GM12878 (cell line): ENCODE results near the gene PAEP.
"Not testable (repeated sequence)": the region's sequence is repeated elsewhere in the genome, so short reads cannot be mapped to it uniquely, and the experiment has no call there.

Source experiments
- CTCF ChIP-seq, 3 experiments: IDR thresholded peaks in 2 of 3; conservative IDR thresholded peaks in 1 of 3; 2 replicates each; pipeline ENCODE4 v1.5.1; 2011; ENCODE audit warnings: low read depth in 3 of 3, low read length in 3 of 3, mild to moderate bottlenecking in 3 of 3, control low read depth in 2 of 3, moderate library complexity in 2 of 3, inconsistent platforms in 1 of 3, mixed read lengths in 1 of 3; ENCODE audit not compliant: control insufficient read depth in 2 of 3, insufficient read depth in 1 of 3; ENCODE audit errors: extremely low read depth in 1 of 3
- ESRRA ChIP-seq: IDR thresholded peaks from 2 replicates; pipeline ENCODE4 v1.6.1; 2012; ENCODE audit warnings: mild to moderate bottlenecking, low read length, improper control_type of control experiment
- MAX ChIP-seq: IDR thresholded peaks from 2 replicates; pipeline ENCODE4 v1.6.1; 2012; ENCODE audit warnings: low read depth, low read length, improper control_type of control experiment
- MTA3 ChIP-seq: IDR thresholded peaks from 2 replicates; pipeline ENCODE4 v1.6.1; 2012; ENCODE audit warnings: low read length, inconsistent platforms, borderline replicate concordance
- PAX8 ChIP-seq: fragments of 450-650 bp; IDR thresholded peaks from 2 replicates; pipeline ENCODE4 v1.6.1; 2017; ENCODE audit warnings: mild to moderate bottlenecking, moderate library complexity
- PKNOX1 ChIP-seq: fragments of 450-650 bp; IDR thresholded peaks from 2 replicates; pipeline ENCODE4 v1.6.1; 2016; ENCODE audit warnings: mild to moderate bottlenecking
- SREBF2 ChIP-seq: IDR thresholded peaks from 2 replicates; pipeline ENCODE4 v1.6.1; 2012; ENCODE audit warnings: mild to moderate bottlenecking, low read length
- ZNF274 ChIP-seq: IDR thresholded peaks from one replicate; pipeline ENCODE4 v1.8.0; 2011; ENCODE audit not compliant: insufficient read length, insufficient read depth

- TF ChIP-seq CTCF (IDR thresholded peaks at IDR 0.05 in 2 of 3, conservative IDR thresholded peaks at IDR 0.05 in 1 of 3; ENCODE audit: control insufficient read depth in 2 of 3, extremely low read depth in 1 of 3, insufficient read depth in 1 of 3, low read depth in 3 of 3, low read length in 3 of 3); ESRRA; MAX; MTA3; PAX8; PKNOX1; ZNF274; SREBF2: not testable (repeated sequence)
Observed at GRCh38 chr9:135546792-135547617, 14.6 kb upstream of the PAEP start.
